GM18909 (cell line): ENCODE results near the gene STARD4.

Experiments
- ATAC-seq: cut with Tn5 transposase; IDR thresholded peaks from one replicate; pipeline ENCODE4 v1.9.1; 2021; ENCODE audit warnings: mild to moderate bottlenecking; ENCODE audit not compliant: unreplicated experiment, poor library complexity

STARD4 gene, protein sequence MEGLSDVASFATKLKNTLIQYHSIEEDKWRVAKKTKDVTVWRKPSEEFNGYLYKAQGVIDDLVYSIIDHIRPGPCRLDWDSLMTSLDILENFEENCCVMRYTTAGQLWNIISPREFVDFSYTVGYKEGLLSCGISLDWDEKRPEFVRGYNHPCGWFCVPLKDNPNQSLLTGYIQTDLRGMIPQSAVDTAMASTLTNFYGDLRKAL

DNA sequence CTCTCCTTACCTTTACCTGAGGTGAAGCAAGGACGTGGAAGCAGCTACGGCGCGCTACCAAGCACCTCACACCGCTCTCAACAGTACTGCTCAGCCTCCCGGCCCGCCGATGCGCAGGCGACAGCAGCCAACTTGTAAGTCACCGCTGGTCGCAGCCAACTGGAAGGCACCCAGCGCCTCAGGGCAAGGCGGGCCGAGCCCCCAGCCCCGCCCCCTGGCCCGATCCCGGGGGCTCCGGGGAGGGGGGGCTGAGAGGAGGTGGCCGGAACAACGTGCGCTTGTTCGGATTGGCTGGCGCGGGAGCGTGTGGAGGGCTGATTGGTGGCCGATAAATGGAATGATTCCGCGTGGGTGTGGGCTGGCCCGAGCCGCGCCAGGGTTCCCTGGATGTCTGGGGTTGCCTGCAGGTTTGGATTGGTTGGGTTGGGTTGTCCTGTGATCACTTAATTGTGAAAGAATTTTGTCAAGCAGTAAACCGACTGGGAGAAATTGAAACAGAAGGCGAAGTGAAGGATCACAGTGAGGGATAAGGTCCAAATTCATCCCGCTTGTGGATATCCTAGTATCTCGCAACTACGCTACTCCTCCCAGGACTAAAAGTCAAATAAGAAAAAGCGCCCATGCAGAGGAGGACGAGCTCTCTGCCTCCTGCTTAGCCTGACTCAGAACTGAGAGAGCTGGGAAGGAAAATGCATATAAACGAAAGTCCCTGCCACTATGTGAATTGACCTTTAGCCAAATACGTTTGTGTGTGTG, at the start of gene STARD4:
Gene STARD4 (minus strand): TSS at position 161 of the 756 bp plus-strand sequence. CDS start 5,102 bp downstream, outside the sequence.
- peak; percentile 92 for ATAC-seq

DNA sequence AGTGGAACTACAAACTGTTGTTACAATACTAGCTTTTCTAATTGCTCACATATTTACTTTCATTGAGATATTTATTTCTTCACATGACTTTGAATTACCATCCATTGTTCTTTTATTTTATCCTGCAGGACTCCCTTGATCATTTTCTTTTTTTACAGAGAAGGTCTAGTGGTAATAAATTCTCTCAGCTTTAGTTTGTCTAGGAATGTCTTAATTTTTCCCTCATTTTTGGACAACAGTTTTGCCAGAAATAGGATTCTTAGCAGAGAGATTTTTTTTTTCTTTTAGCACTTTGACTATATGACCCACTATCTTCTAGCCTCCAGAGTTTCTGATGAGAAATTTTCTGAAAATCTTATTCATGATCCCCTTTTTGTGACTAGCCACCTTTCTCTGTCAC, 47.3 kb upstream of the STARD4 start:
- ATAC-seq, result no peak

DNA sequence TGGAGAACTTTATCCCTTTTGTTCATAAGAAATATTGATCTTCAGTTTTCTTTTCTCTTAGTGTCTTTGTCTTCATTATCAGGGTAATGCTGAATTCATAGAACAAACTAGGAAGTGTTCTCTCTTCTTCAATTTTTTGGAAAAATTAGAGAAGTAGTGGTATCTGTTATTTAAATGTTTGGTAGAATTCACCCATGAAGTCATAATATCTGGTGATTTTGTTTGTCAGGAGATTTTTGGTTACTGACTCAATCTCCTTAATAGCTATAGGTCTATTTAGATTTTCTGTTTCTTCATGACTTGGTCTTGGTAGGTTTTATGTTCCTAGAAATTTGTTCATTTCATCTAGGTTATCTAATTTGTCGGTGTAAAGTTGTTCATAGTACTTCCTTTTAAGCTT, 45.4 kb upstream of the STARD4 start:
- ATAC-seq, result no peak

DNA sequence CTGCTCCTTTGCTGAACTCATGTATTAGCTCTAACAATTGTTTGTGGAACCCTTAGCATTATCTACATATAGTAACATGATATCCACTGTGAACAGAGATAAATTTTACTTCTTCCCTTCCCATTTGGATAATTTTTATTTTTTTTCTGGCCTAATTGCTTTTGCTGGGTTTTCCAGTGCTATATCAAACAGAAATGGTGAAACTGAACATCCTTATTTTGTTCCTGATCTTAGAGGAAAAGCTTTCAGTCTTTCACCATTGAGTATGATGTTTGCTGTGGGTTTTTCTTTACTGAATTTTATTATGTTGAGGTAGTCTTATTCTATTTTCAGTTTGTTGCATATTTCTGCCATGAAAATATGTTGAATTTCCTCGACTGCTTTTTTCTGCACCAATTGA, 44.8 kb upstream of the STARD4 start:
- ATAC-seq, result no peak

DNA sequence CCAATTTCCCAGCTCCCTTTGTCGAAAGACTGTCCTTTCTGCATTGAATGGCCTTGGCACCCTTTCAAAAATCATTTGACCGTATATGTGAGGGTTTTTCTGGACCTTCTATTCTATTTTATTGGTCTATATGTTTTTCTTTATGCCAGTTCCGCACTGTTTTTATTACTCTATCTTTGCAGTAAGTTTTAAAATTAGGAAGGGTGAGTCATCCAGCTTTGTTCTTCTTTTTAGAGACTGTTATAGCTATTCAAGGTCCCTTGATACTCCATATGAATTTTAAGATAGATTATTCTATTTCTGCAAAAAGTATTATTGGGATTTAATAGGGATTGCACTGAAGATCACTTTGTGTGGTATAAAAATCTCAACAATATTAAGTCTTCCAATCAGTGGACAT, 44.2 kb upstream of the STARD4 start:
- ATAC-seq, result no peak

DNA sequence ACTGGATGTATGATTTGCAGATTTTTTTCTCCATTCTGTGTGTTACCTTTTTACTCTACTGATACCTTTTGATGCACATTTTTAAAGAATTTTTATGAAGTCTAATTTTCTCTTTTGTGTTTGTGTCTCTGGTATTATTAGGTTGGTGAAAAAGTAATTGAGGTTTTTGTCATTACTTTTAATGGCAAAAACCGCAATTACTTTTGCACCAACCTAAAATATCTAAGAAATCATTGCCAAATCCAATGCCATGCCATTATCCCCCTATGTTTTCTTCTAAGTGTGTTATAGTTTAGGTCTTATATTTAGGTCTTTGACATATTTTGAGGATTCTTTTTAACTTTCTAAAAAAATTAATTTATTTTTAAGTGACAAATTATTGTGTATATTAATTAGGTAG, 43.4 kb upstream of the STARD4 start:
- ATAC-seq, result no peak

DNA sequence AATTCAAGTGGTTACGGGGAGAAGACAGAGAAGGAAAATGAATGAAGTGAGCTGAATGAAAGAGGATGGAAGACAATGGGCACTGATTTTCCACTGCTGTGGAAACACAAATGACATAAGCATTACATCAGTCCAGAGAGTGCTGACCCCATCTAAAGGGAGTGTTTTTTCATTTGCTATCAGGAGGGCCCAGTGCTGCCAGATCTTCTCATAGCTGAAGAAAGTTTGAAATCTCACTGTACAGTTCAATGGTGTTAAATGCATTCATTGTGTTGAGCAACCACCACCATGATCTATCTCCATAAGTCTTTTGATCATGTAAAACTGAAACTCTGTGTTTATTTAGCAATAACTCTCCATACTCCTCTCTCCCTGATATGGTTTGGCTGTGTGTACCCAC, 41.5 kb upstream of the STARD4 start:
- ATAC-seq, result no peak

DNA sequence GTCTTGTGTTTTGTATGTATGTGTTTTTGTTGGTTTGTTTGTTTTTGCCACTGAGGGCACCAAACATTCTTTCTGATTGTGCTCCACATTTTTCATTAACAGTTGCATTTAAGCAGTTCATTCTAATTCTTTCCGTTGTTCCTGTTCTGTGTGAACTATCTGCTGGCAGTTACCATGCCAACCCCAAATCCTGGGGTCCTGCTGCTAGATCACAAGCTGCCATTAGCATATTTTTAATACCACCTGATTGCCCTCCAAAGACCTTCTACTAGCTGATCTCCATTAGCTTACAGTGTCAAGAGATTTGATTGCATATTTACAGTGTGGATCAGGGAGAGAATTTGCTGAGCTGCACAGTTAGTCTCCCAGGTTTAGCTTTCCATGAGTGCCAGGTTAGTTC, 40.6 kb upstream of the STARD4 start:
- ATAC-seq, result no peak

DNA sequence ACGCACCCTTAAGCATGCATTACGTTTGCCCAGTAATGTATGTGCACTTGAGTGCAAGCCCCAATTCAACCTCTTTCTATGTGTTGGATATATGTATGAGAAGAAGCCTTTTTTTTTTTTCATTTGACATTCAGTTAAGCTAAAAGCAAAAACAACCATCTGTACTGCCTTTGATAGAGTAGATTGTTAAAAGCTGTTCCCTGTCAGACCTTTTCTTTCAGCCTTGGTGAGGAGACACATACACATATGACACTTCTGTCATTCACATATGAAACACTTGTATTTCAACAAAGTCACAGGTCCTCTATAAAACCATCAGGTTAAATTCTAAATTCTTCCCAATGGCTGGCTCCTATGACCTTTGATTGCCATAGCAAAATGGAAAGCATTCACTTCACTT, 40.2 kb upstream of the STARD4 start:
- ATAC-seq, result no peak

DNA sequence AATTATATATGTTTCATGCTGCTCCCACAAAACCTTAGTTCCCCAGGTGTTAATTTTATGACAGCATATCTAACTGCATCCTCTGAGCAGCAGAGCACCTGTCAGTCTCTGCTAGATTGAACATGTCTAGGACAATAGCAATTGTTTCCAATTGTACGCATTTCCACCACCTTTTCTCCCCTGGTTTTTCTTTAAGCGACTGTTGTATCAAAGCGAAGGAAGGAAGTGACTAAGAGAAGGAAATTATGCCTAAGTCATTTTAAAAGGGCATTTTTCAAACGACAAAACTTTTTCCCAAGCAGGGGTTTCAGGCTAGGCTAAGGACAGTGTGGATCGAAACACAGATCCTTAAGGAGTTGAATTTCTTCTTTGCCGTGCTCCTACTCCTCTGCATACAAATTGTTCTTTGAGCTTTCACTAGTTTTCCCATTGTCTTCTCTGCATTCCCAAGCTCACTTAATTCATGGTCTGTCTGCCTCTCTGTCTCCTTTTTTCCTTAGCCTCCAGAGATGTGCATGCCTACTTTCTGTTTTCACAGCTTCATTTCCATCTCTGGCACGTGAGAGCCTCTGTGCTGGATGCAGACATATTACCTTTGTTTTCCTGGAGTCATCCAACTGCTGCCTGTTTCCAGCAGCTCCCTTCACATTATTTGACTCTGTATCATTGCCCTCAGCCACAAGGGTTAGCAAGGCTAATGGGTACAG, 39.4 kb upstream of the STARD4 start:
- ATAC-seq, result no peak

DNA sequence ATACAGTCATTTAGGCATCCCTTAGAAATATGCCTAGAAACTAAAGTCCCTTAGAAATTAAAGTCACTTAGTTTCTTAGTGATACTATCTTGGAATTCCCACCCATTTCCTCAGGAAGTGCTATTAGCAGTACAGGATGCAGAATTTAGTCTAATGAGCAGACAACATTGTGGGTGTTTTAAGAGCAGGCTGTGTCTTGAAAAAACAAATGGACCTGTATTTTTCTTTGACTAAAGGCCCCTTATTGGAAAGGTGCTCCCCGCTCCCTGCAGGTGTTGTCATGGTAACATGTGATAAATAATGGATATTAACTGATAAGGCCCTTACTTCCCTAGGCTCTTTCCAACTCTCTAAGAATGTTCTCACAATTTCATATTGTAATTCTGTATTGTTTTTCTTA, 38.8 kb upstream of the STARD4 start:
- ATAC-seq, result no peak

DNA sequence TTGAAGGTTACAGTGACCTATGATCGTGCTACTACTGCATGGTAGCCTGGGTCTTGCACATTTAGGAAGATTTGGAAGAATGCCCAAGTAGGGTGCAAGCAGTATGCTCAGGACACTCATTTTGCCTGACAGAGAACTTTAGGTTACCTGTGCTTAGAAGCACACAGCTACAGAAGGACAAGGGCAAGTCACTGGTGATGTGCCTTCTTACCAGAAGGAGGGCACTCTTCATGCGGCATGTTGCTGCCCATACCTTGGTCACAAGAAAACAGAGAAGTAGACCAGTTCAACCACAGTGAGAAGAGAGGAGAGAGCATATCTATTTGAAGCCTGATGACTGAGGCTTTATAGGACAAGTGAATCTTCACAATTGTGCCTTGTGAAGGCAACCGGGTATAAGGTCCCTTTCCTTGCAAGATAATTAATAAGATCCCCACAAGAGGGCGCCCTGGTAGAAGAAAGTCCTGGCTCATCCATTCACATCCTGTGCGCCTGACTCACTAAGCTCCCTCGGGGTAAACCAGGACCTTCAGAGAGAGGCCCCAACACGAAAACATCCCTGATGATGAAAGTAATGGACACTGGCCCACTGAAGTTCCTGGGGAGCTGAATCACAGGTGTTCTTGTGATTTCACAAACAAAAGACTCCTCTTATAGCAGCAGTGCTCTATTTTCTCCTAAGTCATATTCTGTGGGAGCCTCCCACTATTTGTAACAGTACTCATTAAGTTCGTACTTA, 38.1 kb upstream of the STARD4 start:
- ATAC-seq, result peak; percentile 95

DNA sequence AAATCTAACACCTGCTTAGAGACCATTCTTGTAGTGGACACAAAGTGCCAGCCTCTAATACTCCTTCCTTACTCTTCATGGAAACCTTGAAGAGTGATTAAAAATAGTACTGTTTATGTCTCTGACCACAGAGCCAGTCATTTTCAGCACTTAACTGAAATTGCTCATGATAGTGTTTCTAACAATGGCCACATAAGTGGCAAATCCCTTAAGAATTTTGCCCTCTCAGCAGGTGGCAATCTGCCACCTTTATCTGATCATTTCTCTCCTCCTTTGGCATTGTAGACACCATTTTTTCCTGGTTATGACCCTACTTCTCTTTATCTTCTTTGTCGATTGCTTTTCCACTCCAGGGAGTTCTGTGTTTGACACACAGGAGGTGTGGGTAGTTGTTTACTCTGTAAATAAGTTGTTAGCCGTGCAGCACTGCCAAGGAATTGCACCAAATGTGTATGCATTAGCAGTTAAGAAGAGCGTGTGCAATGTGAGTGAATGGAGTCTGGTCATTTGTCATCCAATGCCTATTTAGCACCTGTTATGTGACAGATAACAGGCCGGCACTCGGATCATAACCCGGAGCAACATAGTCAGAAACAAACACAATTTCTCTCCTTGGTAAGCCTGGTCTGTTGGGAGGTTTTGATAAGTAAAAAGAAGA, 36.8 kb upstream of the STARD4 start:
- no peak for ATAC-seq

DNA sequence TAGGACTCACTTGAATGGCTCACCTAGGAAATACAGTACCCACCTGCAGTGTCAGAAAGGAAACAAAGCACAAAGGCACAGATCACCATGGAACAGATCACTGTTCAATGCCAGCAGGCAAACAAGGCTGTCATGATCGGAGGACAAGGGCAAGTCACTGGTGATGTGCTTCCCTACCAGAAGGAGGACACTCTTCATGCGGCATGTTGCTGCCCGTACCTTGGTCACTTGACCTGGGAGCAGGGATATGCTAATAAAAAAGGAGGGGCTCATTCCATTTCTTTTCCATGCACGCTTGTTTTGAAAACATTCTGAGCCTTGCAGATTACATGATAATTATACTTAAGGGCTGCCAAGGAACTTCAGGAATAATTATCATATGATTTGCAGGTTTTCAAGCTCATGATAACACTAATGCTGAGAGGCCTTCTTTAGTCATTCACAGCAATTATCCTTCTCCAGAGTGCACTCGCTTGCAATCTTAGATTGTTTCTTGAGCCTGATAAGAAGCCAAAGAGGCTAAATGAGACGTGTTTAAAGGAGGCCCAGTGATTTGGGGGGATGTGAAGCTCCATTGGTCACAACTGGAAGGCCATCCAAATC, 36.1 kb upstream of the STARD4 start:
- ATAC-seq, result no peak

DNA sequence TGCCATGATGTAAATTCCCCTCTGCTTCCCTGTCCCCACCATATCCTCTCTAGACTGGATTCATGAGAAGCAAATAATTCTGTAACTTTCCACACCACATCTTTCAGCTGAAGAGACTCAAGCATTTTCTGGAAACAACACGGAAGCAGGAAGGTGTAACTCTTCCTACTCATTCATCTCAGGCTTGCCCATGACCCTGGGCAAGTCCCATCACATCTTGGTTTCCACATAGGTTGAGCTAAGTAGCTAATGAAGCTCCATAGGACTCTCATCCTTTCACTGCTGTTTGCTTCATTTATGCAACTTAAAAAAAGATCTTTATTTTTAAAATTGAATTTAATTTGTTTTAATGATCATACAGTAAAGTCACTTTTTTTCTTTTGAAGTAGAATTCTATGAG, 32.7 kb upstream of the STARD4 start:
- ATAC-seq, result no peak

DNA sequence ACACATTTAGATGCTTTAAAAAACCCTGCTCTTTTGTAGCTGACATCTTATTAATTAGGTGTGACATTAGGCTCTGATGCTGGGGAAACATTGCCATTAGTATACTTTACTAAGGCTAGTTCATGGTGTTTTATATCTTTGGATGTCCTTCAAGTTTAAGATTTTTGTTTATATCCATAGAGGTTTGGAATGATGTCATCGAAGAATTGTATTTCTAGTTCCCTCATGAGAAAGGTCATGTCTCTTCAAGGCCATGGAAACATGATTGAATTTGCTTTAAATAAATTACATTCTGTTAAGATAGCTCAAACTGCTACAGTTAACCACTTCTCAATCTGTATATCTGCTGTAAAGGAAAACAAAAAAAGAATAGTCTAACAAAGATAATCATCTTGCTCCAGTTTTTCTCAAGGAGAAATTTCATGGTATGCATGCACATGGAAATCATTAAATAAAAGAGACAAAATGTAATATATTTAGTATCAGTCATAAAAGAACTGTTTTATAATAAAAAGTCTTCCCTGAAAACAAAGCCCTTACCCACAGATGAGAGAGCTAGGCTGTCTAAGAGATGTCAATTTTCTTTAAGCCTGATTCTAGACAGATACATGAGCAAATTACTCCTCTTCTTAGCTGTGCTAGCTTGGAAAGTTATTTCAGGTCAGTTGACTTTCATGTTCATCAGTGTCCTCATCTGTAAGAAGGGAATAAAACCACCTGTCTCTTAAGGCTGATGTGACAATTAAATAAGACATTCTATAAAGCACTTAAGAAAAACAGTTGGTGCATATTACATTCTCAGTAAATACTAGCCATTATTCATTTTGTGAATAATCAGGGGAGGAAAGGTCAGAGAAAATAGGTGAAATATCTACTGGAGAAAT, 25.0 kb upstream of the STARD4 start:
- no peak for ATAC-seq

DNA sequence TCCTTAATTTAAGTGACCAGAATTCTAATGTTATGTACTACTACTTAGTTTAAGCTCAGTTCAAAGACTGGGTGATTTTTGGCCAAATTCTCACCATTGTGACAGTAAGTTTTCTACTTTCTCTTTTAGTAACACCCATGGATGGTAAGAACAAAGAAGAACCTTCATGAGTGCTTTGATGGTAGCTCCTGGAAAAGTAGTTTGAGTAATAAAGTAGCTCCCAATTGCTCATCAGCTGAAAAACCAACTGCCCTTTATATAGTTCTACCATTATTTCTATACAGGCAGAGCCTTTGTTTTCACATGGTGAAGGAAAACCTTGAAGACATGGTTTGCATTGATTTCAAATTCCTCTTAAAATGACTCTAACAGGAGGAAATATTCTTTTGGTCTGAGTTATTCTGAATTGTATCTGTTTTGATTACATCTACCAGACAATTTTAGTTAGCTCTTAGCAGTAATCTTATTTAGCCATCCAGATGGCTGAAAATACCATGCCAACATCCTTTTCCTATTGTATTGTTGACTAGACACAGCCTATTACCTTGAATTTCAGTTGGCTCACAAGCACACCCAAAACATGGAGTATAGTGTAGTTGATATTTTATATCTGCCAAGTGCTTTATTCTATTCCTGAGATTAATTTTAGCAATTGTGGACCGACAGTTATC, 23.7 kb upstream of the STARD4 start:
- no peak for ATAC-seq

DNA sequence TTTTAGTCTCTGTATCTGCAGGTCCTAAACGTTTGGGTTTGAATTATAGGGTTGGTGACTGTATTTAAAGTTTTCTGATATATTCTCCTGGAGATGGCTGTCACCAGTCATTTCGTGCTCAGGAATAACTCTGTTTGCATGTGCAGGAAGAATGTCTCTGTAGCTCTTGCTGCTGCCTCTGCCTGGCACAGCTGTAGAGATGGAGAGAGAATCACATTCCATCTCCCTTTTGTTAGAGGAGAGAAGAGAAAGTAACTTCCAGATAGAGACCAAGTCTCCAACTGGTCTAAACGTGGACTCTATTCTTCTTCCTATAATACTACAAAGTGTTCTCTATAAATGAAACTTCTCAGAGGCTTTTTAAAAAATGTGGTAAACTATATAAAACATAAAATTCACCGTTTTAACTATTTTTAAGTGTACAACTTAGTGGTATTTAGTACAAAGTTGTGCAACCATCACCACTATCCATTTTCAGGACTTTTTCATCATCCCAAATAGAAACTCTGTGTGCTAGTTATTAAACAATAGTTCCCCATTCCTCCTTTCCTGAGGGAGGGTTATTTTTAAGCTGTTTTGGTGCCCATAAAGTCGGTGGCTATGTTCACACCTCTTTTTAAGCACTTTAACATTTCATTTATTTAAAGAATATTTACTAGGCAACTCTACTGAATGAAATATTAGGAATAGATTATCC, 20.7 kb upstream of the STARD4 start:
- no peak for ATAC-seq
